SK-N-SH (cell line): ENCODE data around the gene FOCAD.

Experiments
- CTCF ChIP-seq: fragments of 200-600 bp; sonication (generic); IDR thresholded peaks from 2 replicates; pipeline ENCODE4 v1.6.1; 2017; ENCODE audit warnings: antibody characterized with exemption, mild to moderate bottlenecking, moderate library complexity
- EP300 ChIP-seq, 2 experiments: IDR thresholded peaks; 2 replicates each; pipeline versions ENCODE4 v1.4.0 to v1.6.1; 2012; ENCODE audit warnings: borderline replicate concordance in 1 of 2, low read depth in 1 of 2, low read length in 1 of 2
- EZH2phosphoT487 ChIP-seq: fragments of 200-600 bp; sonication (generic); IDR thresholded peaks from 2 replicates; pipeline ENCODE4 v1.6.1; 2017; ENCODE audit warnings: low read depth, mixed run types, mild to moderate bottlenecking, antibody characterized with exemption, moderate library complexity, borderline replicate concordance
- FOXJ3 ChIP-seq: sonication (generic); formaldehyde crosslinking; IDR thresholded peaks from 2 replicates; pipeline ENCODE4 v1.5.1; 2020; ENCODE audit warnings: mild to moderate bottlenecking, missing genetic modification reagents
- GABPA ChIP-seq: IDR thresholded peaks from 2 replicates; pipeline ENCODE4 v1.4.0; 2012; ENCODE audit warnings: low read depth, mild to moderate bottlenecking
- POLR2AphosphoS5 ChIP-seq: IDR thresholded peaks from 2 replicates; pipeline ENCODE4 v1.6.1; 2012; ENCODE audit warnings: low read depth, low read length
- RCOR1 ChIP-seq: fragments of 150-350 bp; IDR thresholded peaks from 2 replicates; pipeline ENCODE4 v1.6.1; 2017; ENCODE audit warnings: antibody characterized with exemption, low read length
- TAF1 ChIP-seq: IDR thresholded peaks from 2 replicates; pipeline ENCODE4 v1.6.1; 2012; ENCODE audit warnings: low read depth, mild to moderate bottlenecking, low read length, moderate library complexity, borderline replicate concordance
- TF ChIP-seq, protein P1 (sequence below): IDR thresholded peaks from 2 replicates; pipeline ENCODE4 v1.4.0; 2012; ENCODE audit warnings: low read depth, borderline replicate concordance
- TF ChIP-seq, protein P2 (sequence below): IDR thresholded peaks from 2 replicates; pipeline ENCODE4 v1.4.0; 2012; ENCODE audit warnings: low read depth

DNA sequence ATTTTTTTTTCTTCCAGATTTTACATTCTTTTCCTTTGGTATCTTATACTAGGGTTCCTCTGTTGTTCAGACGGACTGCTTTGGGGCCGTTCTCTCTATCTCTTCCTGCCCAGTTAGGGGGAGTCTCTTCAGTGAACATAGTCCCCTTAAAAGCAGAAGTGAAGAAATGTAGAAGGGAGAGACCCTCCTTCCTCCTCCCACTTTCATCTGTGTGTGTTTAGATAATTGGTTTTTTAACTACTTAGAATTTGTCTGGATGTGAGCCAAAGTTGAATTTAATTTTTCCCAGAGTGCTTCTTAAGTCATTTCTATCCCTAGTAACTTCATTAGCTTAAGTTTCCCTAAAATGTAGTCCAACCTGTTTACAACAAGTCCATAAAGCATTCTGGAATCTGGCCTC is 179.9 kb downstream of the FOCAD start:
- TF ChIP-seq CTCF (no peak), FOXJ3 (CRISPR knock-in tag) (no peak), POLR2AphosphoS5 (no peak), RCOR1 (no peak), EP300 (IDR thresholded peaks at IDR 0.05; ENCODE audit: borderline replicate concordance in 1 of 2, low read depth in 1 of 2, low read length in 1 of 2) (no peak), EZH2phosphoT487 (no peak), GABPA (no peak), TAF1 (no peak)
- TF ChIP-seq, protein P1, sequence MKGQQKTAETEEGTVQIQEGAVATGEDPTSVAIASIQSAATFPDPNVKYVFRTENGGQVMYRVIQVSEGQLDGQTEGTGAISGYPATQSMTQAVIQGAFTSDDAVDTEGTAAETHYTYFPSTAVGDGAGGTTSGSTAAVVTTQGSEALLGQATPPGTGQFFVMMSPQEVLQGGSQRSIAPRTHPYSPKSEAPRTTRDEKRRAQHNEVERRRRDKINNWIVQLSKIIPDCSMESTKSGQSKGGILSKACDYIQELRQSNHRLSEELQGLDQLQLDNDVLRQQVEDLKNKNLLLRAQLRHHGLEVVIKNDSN: no peak
- TF ChIP-seq, protein P2, sequence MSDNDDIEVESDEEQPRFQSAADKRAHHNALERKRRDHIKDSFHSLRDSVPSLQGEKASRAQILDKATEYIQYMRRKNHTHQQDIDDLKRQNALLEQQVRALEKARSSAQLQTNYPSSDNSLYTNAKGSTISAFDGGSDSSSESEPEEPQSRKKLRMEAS: no peak
